GM12864 (cell line): ENCODE measurements around the gene KHNYN.

Experiments
- DNase-seq: peaks from one replicate; pipeline ENCODE4 v3.0.0-alpha.2; 2011; ENCODE audit warnings: low read depth
- H3K4me3 ChIP-seq: 2 replicates; pipeline ENCODE4 v1.5.1; 2011; ENCODE audit warnings: mild to moderate bottlenecking, low read depth, low read length, control low read depth
- CTCF ChIP-seq: IDR thresholded peaks from 2 replicates; pipeline ENCODE4 v1.5.1; 2011; ENCODE audit warnings: low read depth, mild to moderate bottlenecking, moderate library complexity, low read length, control low read depth, inconsistent platforms; ENCODE audit errors: missing control alignments

Gene KHNYN

GRCh38 chr14:24416932-24417619 is 12.7 kb upstream of the KHNYN start:
- no peak for TF ChIP-seq CTCF
- H3K4me3 ChIP-seq = no peak overlapping the region
- DNase-seq = no peak

- no peak overlapping the region for H3K4me3 ChIP-seq
- no peak for TF ChIP-seq CTCF
- no peak for DNase-seq
Measured at GRCh38 chr14:24417832-24418491, 11.8 kb upstream of the KHNYN start.

GRCh38 chr14:24418492-24418873 is 11.3 kb upstream of the KHNYN start:
- no peak for DNase-seq
- H3K4me3 ChIP-seq = no peak overlapping the region

GRCh38 chr14:24422261-24422660 is 7.5 kb upstream of the KHNYN start:
- DNase-seq = no peak
- no peak overlapping the region for H3K4me3 ChIP-seq
- TF ChIP-seq CTCF = no peak

More at GRCh38 chr14:24418492-24418873, 11.3 kb upstream of the KHNYN start:
- TF ChIP-seq CTCF = no peak

GRCh38 chr14:24422694-24423601 is 6.8 kb upstream of the KHNYN start:
- no peak for TF ChIP-seq CTCF
- no peak for DNase-seq
- H3K4me3 ChIP-seq = no peak overlapping the region

- TF ChIP-seq CTCF = no peak
- no peak overlapping the region for H3K4me3 ChIP-seq
- no peak for DNase-seq
Measured at GRCh38 chr14:24425704-24426103, 4.0 kb upstream of the KHNYN start.
